WTC11 (cell line): ENCODE results near the gene NKAIN2. TPM values are rescaled to one million over a fixed set of nuclear protein-coding genes. Genes with fewer than 3 reads are reported as not detected.

ENCODE experiments used
- ATAC-seq: fragments of 200-7000 bp; cut with Tn5 transposase; 2 replicates; pipeline ENCODE4 v1.10.0; 2021; ENCODE audit warnings: mild to moderate bottlenecking, moderate library complexity
- CTCF ChIA-PET: fragments of 300-600 bp; sonication (Branson Sonifier 250); formaldehyde crosslinking; loops from one replicate; lab custom pipeline; 2021; ENCODE audit warnings: antibody characterized with exemption; lab: Charles Lee
- POLR2A ChIA-PET: fragments of 350-600 bp; sonication (Branson Sonifier 250); formaldehyde crosslinking; loops from one replicate; lab custom pipeline; 2021; ENCODE audit warnings: antibody characterized with exemption; lab: Charles Lee
- DNase-seq: peaks from one replicate; pipeline ENCODE4 v3.0.0; 2021; ENCODE audit warnings: low spot score
- H3K27ac Mint-ChIP-seq: 2 replicates; pipeline ENCODE4 v1.8.0; 2021; ENCODE audit warnings: mixed read lengths
- H3K27me3 Mint-ChIP-seq: 2 replicates; pipeline ENCODE4 v1.8.0; 2021; ENCODE audit warnings: low read depth, mild to moderate bottlenecking, moderate library complexity, mixed read lengths
- H3K36me3 Mint-ChIP-seq: 2 replicates; pipeline ENCODE4 v1.8.0; 2021; ENCODE audit warnings: mixed read lengths
- H3K4me1 Mint-ChIP-seq: 2 replicates; pipeline ENCODE4 v1.8.0; 2022; ENCODE audit warnings: mixed read lengths
- H3K4me3 Mint-ChIP-seq: 2 replicates; pipeline ENCODE4 v1.8.0; 2021; ENCODE audit warnings: mild to moderate bottlenecking, moderate library complexity, mixed read lengths
- H3K9me3 Mint-ChIP-seq: 2 replicates; pipeline ENCODE4 v1.8.0; 2021; ENCODE audit warnings: mixed read lengths
- ESRRA ChIP-seq: sonication (generic); formaldehyde crosslinking; IDR thresholded peaks from 2 replicates; pipeline ENCODE4 v1.8.1; 2022; ENCODE audit warnings: mild to moderate bottlenecking, missing genetic modification reagents, borderline replicate concordance
- NFE2L1 ChIP-seq: sonication (generic); formaldehyde crosslinking; IDR thresholded peaks from 2 replicates; pipeline ENCODE4 v1.8.1; 2023; ENCODE audit warnings: missing genetic modification reagents
- TEAD1 ChIP-seq: sonication (generic); formaldehyde crosslinking; IDR thresholded peaks from 2 replicates; pipeline ENCODE4 v1.8.0; 2022; ENCODE audit warnings: mild to moderate bottlenecking, missing genetic modification reagents
- TP53 ChIP-seq: sonication (generic); formaldehyde crosslinking; IDR thresholded peaks from 2 replicates; pipeline ENCODE4 v1.8.1; 2023; ENCODE audit warnings: mild to moderate bottlenecking, missing genetic modification reagents
- ZNF263 ChIP-seq: sonication (generic); formaldehyde crosslinking; IDR thresholded peaks from 2 replicates; pipeline ENCODE4 v1.8.1; 2022; ENCODE audit warnings: low read depth, mild to moderate bottlenecking, moderate library complexity, missing genetic modification reagents
- ZNF671 ChIP-seq: fragments of 250-450 bp; sonication (Bioruptor Pico); IDR thresholded peaks from 2 replicates; pipeline ENCODE4 v1.8.0; 2021; ENCODE audit warnings: mild to moderate bottlenecking
- total RNA-seq: library from RNA; stranded (reverse); gene quantifications from 3 replicates; pipeline ENCODE4 v1.2.3, GENCODE V29; 2021
- TF ChIP-seq, protein P1 (sequence below): sonication (generic); formaldehyde crosslinking; IDR thresholded peaks from 2 replicates; pipeline ENCODE4 v1.8.0; 2023; ENCODE audit warnings: missing genetic modification reagents, mild to moderate bottlenecking, borderline replicate concordance
- TF ChIP-seq, protein P2 (sequence below): sonication (generic); formaldehyde crosslinking; IDR thresholded peaks from 2 replicates; pipeline ENCODE4 v1.8.0; 2022; ENCODE audit warnings: missing genetic modification reagents
- TF ChIP-seq, protein P3 (sequence below): sonication (generic); formaldehyde crosslinking; IDR thresholded peaks from 2 replicates; pipeline ENCODE4 v1.8.1; 2023; ENCODE audit warnings: mild to moderate bottlenecking, missing genetic modification reagents
- TF ChIP-seq, protein P4 (sequence below): sonication (generic); formaldehyde crosslinking; IDR thresholded peaks from 2 replicates; pipeline ENCODE4 v1.8.1; 2023; ENCODE audit warnings: mild to moderate bottlenecking, missing genetic modification reagents
- TF ChIP-seq, protein P5 (sequence below): fragments of 250-450 bp; sonication (Bioruptor Pico); IDR thresholded peaks from 2 replicates; pipeline ENCODE4 v1.9.0; 2021; ENCODE audit warnings: mild to moderate bottlenecking
- TF ChIP-seq, protein P6 (sequence below): sonication (generic); formaldehyde crosslinking; IDR thresholded peaks from 2 replicates; pipeline ENCODE4 v1.8.1; 2022; ENCODE audit warnings: low read depth, mild to moderate bottlenecking, moderate library complexity, missing genetic modification reagents, borderline replicate concordance
- TF ChIP-seq, protein P7 (sequence below): sonication (generic); formaldehyde crosslinking; IDR thresholded peaks from 2 replicates; pipeline ENCODE4 v1.8.1; 2023; ENCODE audit warnings: mild to moderate bottlenecking, missing genetic modification reagents, borderline replicate concordance

The NKAIN2 gene
- total RNA-seq, 1 experiment from 2014 or later: 0.33 TPM

DNA sequence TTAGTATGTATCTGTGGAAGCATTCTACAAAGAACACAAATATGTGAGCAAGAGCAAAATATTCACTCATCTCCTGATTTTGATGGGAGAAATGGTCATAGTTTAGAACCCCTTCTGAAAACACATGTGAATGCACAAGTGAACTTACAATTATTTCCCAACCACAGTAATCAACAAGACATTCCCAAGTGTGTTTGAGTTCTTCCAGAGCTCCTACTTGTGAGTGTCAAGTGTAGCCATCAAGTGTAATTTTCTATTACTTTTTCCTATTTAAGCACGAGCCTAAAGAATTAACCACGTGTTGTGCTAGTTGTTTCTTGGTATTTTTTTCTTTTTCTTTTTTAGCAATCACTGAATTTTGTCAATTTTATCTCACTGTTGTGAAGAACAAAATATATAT is 402.3 kb downstream of the NKAIN2 start:
- CTCF ChIA-PET: no interaction called here
- H3K4me1 Mint-ChIP-seq: no peaks in the 10 kb centered on the region
- no peak for ATAC-seq
- H3K4me3 Mint-ChIP-seq: no peak overlapping the region
- no peaks in the 10 kb centered on the region for H3K36me3 Mint-ChIP-seq
- H3K9me3 Mint-ChIP-seq: no peaks in the 10 kb centered on the region
- no peak for TF ChIP-seq ZNF263
- TF ChIP-seq, all 79 proteins: peak for 0
- H3K27me3 Mint-ChIP-seq: no peaks in the 10 kb centered on the region
- POLR2A ChIA-PET: no interaction called here
- no peak for DNase-seq
- no peak overlapping the region for H3K27ac Mint-ChIP-seq

DNA sequence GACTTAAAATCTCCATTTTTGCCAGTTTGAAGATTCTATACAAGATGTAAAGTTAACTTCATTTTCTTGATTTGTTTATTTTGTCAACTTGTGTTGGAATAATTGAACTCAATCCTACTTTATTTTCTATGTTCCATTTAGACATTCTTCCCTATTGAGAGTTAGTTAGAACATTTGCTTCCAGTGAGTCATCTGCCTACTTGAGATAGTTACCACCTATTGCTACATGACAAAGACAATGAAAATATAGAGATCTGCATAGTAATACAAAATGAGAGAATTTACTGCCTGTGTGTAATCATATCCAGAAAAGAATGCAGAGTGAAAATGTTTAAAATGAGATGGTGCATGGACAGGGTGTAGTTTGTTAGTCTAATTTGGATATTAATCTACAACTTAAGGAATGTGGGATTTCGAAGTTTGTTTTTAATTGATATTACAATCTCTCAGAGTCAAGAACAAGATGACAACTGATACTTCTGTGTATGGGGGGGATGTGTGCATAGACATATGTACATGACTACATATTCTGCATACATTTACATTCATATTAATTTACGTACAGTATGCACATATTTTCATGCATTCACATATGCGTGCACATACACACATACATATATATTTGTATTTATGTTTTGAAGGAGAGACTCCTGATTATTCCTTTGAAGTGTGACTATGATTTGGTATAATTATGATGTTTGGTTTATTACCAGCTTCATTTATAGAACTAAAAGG is 420.1 kb downstream of the NKAIN2 start:
- CTCF ChIA-PET: no interaction called here
- ATAC-seq (no peak; the same call in 1 of the 2 replicates), DNase-seq (no peak)
- H3K4me3 Mint-ChIP-seq: no peak overlapping the region
- H3K27me3 Mint-ChIP-seq: no peaks in the 10 kb centered on the region
- H3K27ac Mint-ChIP-seq: no peak overlapping the region
- H3K9me3 Mint-ChIP-seq: peaks cover 16% of the 10 kb centered on the region
- H3K4me1 Mint-ChIP-seq: peaks cover 8% of the 10 kb centered on the region
- peaks cover under 1% of the 10 kb centered on the region; the same call in 1 of the 2 replicates for H3K36me3 Mint-ChIP-seq
- POLR2A ChIA-PET: no interaction called here
- no peak for TF ChIP-seq TEAD1 (CRISPR knock-in tag)
- no peak for TF ChIP-seq TP53 (CRISPR knock-in tag)
- no peak for TF ChIP-seq NFE2L1 (CRISPR knock-in tag)
- TF ChIP-seq, protein P1, sequence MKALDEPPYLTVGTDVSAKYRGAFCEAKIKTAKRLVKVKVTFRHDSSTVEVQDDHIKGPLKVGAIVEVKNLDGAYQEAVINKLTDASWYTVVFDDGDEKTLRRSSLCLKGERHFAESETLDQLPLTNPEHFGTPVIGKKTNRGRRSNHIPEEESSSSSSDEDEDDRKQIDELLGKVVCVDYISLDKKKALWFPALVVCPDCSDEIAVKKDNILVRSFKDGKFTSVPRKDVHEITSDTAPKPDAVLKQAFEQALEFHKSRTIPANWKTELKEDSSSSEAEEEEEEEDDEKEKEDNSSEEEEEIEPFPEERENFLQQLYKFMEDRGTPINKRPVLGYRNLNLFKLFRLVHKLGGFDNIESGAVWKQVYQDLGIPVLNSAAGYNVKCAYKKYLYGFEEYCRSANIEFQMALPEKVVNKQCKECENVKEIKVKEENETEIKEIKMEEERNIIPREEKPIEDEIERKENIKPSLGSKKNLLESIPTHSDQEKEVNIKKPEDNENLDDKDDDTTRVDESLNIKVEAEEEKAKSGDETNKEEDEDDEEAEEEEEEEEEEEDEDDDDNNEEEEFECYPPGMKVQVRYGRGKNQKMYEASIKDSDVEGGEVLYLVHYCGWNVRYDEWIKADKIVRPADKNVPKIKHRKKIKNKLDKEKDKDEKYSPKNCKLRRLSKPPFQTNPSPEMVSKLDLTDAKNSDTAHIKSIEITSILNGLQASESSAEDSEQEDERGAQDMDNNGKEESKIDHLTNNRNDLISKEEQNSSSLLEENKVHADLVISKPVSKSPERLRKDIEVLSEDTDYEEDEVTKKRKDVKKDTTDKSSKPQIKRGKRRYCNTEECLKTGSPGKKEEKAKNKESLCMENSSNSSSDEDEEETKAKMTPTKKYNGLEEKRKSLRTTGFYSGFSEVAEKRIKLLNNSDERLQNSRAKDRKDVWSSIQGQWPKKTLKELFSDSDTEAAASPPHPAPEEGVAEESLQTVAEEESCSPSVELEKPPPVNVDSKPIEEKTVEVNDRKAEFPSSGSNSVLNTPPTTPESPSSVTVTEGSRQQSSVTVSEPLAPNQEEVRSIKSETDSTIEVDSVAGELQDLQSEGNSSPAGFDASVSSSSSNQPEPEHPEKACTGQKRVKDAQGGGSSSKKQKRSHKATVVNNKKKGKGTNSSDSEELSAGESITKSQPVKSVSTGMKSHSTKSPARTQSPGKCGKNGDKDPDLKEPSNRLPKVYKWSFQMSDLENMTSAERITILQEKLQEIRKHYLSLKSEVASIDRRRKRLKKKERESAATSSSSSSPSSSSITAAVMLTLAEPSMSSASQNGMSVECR: no peak
- no peak for TF ChIP-seq ZNF671 (CRISPR knock-in tag)
- TF ChIP-seq, protein P2, sequence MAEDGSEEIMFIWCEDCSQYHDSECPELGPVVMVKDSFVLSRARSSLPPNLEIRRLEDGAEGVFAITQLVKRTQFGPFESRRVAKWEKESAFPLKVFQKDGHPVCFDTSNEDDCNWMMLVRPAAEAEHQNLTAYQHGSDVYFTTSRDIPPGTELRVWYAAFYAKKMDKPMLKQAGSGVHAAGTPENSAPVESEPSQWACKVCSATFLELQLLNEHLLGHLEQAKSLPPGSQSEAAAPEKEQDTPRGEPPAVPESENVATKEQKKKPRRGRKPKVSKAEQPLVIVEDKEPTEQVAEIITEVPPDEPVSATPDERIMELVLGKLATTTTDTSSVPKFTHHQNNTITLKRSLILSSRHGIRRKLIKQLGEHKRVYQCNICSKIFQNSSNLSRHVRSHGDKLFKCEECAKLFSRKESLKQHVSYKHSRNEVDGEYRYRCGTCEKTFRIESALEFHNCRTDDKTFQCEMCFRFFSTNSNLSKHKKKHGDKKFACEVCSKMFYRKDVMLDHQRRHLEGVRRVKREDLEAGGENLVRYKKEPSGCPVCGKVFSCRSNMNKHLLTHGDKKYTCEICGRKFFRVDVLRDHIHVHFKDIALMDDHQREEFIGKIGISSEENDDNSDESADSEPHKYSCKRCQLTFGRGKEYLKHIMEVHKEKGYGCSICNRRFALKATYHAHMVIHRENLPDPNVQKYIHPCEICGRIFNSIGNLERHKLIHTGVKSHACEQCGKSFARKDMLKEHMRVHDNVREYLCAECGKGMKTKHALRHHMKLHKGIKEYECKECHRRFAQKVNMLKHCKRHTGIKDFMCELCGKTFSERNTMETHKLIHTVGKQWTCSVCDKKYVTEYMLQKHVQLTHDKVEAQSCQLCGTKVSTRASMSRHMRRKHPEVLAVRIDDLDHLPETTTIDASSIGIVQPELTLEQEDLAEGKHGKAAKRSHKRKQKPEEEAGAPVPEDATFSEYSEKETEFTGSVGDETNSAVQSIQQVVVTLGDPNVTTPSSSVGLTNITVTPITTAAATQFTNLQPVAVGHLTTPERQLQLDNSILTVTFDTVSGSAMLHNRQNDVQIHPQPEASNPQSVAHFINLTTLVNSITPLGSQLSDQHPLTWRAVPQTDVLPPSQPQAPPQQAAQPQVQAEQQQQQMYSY (CRISPR knock-in tag): no peak
- TF ChIP-seq, protein P3, sequence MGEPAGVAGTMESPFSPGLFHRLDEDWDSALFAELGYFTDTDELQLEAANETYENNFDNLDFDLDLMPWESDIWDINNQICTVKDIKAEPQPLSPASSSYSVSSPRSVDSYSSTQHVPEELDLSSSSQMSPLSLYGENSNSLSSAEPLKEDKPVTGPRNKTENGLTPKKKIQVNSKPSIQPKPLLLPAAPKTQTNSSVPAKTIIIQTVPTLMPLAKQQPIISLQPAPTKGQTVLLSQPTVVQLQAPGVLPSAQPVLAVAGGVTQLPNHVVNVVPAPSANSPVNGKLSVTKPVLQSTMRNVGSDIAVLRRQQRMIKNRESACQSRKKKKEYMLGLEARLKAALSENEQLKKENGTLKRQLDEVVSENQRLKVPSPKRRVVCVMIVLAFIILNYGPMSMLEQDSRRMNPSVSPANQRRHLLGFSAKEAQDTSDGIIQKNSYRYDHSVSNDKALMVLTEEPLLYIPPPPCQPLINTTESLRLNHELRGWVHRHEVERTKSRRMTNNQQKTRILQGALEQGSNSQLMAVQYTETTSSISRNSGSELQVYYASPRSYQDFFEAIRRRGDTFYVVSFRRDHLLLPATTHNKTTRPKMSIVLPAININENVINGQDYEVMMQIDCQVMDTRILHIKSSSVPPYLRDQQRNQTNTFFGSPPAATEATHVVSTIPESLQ (CRISPR knock-in tag): no peak
- TF ChIP-seq, protein P4, sequence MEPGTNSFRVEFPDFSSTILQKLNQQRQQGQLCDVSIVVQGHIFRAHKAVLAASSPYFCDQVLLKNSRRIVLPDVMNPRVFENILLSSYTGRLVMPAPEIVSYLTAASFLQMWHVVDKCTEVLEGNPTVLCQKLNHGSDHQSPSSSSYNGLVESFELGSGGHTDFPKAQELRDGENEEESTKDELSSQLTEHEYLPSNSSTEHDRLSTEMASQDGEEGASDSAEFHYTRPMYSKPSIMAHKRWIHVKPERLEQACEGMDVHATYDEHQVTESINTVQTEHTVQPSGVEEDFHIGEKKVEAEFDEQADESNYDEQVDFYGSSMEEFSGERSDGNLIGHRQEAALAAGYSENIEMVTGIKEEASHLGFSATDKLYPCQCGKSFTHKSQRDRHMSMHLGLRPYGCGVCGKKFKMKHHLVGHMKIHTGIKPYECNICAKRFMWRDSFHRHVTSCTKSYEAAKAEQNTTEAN (CRISPR knock-in tag): no peak
- TF ChIP-seq, protein P5, sequence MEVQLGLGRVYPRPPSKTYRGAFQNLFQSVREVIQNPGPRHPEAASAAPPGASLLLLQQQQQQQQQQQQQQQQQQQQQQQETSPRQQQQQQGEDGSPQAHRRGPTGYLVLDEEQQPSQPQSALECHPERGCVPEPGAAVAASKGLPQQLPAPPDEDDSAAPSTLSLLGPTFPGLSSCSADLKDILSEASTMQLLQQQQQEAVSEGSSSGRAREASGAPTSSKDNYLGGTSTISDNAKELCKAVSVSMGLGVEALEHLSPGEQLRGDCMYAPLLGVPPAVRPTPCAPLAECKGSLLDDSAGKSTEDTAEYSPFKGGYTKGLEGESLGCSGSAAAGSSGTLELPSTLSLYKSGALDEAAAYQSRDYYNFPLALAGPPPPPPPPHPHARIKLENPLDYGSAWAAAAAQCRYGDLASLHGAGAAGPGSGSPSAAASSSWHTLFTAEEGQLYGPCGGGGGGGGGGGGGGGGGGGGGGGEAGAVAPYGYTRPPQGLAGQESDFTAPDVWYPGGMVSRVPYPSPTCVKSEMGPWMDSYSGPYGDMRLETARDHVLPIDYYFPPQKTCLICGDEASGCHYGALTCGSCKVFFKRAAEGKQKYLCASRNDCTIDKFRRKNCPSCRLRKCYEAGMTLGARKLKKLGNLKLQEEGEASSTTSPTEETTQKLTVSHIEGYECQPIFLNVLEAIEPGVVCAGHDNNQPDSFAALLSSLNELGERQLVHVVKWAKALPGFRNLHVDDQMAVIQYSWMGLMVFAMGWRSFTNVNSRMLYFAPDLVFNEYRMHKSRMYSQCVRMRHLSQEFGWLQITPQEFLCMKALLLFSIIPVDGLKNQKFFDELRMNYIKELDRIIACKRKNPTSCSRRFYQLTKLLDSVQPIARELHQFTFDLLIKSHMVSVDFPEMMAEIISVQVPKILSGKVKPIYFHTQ: no peak
- TF ChIP-seq, protein P6, sequence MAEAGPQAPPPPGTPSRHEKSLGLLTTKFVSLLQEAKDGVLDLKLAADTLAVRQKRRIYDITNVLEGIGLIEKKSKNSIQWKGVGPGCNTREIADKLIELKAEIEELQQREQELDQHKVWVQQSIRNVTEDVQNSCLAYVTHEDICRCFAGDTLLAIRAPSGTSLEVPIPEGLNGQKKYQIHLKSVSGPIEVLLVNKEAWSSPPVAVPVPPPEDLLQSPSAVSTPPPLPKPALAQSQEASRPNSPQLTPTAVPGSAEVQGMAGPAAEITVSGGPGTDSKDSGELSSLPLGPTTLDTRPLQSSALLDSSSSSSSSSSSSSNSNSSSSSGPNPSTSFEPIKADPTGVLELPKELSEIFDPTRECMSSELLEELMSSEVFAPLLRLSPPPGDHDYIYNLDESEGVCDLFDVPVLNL: no peak
- no peak for TF ChIP-seq ESRRA (CRISPR knock-in tag)
- TF ChIP-seq, protein P7, sequence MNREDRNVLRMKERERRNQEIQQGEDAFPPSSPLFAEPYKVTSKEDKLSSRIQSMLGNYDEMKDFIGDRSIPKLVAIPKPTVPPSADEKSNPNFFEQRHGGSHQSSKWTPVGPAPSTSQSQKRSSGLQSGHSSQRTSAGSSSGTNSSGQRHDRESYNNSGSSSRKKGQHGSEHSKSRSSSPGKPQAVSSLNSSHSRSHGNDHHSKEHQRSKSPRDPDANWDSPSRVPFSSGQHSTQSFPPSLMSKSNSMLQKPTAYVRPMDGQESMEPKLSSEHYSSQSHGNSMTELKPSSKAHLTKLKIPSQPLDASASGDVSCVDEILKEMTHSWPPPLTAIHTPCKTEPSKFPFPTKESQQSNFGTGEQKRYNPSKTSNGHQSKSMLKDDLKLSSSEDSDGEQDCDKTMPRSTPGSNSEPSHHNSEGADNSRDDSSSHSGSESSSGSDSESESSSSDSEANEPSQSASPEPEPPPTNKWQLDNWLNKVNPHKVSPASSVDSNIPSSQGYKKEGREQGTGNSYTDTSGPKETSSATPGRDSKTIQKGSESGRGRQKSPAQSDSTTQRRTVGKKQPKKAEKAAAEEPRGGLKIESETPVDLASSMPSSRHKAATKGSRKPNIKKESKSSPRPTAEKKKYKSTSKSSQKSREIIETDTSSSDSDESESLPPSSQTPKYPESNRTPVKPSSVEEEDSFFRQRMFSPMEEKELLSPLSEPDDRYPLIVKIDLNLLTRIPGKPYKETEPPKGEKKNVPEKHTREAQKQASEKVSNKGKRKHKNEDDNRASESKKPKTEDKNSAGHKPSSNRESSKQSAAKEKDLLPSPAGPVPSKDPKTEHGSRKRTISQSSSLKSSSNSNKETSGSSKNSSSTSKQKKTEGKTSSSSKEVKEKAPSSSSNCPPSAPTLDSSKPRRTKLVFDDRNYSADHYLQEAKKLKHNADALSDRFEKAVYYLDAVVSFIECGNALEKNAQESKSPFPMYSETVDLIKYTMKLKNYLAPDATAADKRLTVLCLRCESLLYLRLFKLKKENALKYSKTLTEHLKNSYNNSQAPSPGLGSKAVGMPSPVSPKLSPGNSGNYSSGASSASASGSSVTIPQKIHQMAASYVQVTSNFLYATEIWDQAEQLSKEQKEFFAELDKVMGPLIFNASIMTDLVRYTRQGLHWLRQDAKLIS (CRISPR knock-in tag): no peak
